ENCODE measurements around the gene AMER3.
"Not testable (repeated sequence)": the region's sequence is repeated elsewhere in the genome, so short reads cannot be mapped to it uniquely, and the experiment has no call there.

AMER3 gene

GRCh38 chr2:130755256-130756052, at the start of gene AMER3:
AMER3 (plus strand) TSS chr2:130755540; CDS start chr2:130762073, 6,533 bp downstream.
- DNase-seq, result no peak

GRCh38 chr2:130714795-130715194, 40.5 kb upstream of the AMER3 start:
- DNase-seq, result not testable (repeated sequence)

- DNase-seq, result no peak
Observed at GRCh38 chr2:130720036-130720435, 35.3 kb upstream of the AMER3 start.

- no peak for DNase-seq
Observed at GRCh38 chr2:130720528-130720927, 34.8 kb upstream of the AMER3 start.

GRCh38 chr2:130724455-130724854, 30.9 kb upstream of the AMER3 start:
- no peak for DNase-seq

- no peak for DNase-seq
Observed at GRCh38 chr2:130726614-130727180, 28.6 kb upstream of the AMER3 start.

- peak; percentile 85 for DNase-seq
Observed at GRCh38 chr2:130727286-130727924, 27.9 kb upstream of the AMER3 start.

GRCh38 chr2:130728007-130728454, 27.3 kb upstream of the AMER3 start:
- DNase-seq, result peak; percentile 19

- DNase-seq, result no peak
Observed at GRCh38 chr2:130728549-130729316, 26.6 kb upstream of the AMER3 start, which contains the start of gene GPR148. GPR148 (plus strand) TSS chr2:130729070; CDS start chr2:130729152, 82 bp downstream.

- DNase-seq, result no peak
Observed at GRCh38 chr2:130729322-130730299, 25.7 kb upstream of the AMER3 start.

GRCh38 chr2:130732257-130732656, 23.1 kb upstream of the AMER3 start:
- not testable (repeated sequence) for DNase-seq

- DNase-seq, result no peak
Observed at GRCh38 chr2:130735200-130735599, 20.1 kb upstream of the AMER3 start.

- no peak for DNase-seq
Observed at GRCh38 chr2:130736487-130736886, 18.9 kb upstream of the AMER3 start.

GRCh38 chr2:130737592-130737991, 17.7 kb upstream of the AMER3 start:
- DNase-seq, result no peak

GRCh38 chr2:130740671-130741070, 14.7 kb upstream of the AMER3 start:
- DNase-seq, result no peak

GRCh38 chr2:130743278-130743677, 12.1 kb upstream of the AMER3 start:
- no peak for DNase-seq

- no peak for DNase-seq
Observed at GRCh38 chr2:130744287-130745117, 10.8 kb upstream of the AMER3 start.

- no peak for DNase-seq
Observed at GRCh38 chr2:130749078-130749477, 6.3 kb upstream of the AMER3 start.

GRCh38 chr2:130749641-130750040, 5.7 kb upstream of the AMER3 start:
- no peak for DNase-seq

GRCh38 chr2:130754811-130755210, 529 bp upstream of the AMER3 start:
- DNase-seq, result no peak
